SK-N-SH (cell line): ENCODE measurements around the gene MCM8. TPM values are rescaled to one million over a fixed set of nuclear protein-coding genes. Genes with fewer than 3 reads are reported as not detected.

ENCODE experiments used
- CTCF ChIA-PET: fragments of 300-600, 350-600 bp; formaldehyde crosslinking; extraction: SDS; loops from one replicate; lab custom pipeline; 2021; lab: Yijun Ruan, JAX
- POLR2A ChIA-PET: fragments of 350-600 bp; sonication (Branson Sonifier 250); formaldehyde crosslinking; extraction: SDS; loops from one replicate; lab custom pipeline; 2020; ENCODE audit warnings: antibody characterized with exemption, inconsistent platforms; lab: Yijun Ruan, JAX
- DNase-seq: peaks from one replicate; pipeline ENCODE4 v3.0.0; 2012
- H2AFZ ChIP-seq: fragments of 200-600 bp; sonication (generic); 2 replicates; pipeline ENCODE4 v1.8.1; 2016; ENCODE audit warnings: antibody characterized with exemption, mild to moderate bottlenecking, low read depth
- H3F3A ChIP-seq: fragments of 200-600 bp; sonication (generic); replicated peaks from 2 replicates; pipeline ENCODE3; 2016; ENCODE audit warnings: antibody characterized with exemption, mild to moderate bottlenecking; ENCODE audit not compliant: insufficient read depth
- H3K27ac ChIP-seq, 2 experiments: fragments of 200-500 bp in 1 of 2; fragments of 200-600 bp in 1 of 2; sonication (Bioruptor generic) in 1 of 2; sonication (generic), shearing (Covaris generic) in 1 of 2; 2 replicates each; pipeline versions ENCODE4 v1.5.1 to v1.6.1; 2014 to 2016; ENCODE audit warnings: low read depth in 2 of 2, inconsistent platforms in 1 of 2, low read length in 1 of 2, mild to moderate bottlenecking in 1 of 2, mixed read lengths in 1 of 2
- H3K27me3 ChIP-seq: fragments of 200-600 bp; sonication (generic), shearing (Covaris generic); 2 replicates; pipeline ENCODE4 v1.6.1; 2016; ENCODE audit warnings: mixed run types; ENCODE audit not compliant: insufficient read depth
- H3K36me3 ChIP-seq, 2 experiments: fragments of 200-500 bp in 1 of 2; fragments of 200-600 bp in 1 of 2; sonication (Bioruptor generic) in 1 of 2; sonication (generic) in 1 of 2; replicated peaks in 1 of 2; 2 replicates each; pipeline versions ENCODE3 to v1.5.1; 2014 to 2016; ENCODE audit warnings: low read length in 1 of 2, mild to moderate bottlenecking in 1 of 2; ENCODE audit not compliant: insufficient read depth in 2 of 2, control insufficient read depth in 1 of 2
- H3K4me1 ChIP-seq, 2 experiments: fragments of 200-500 bp in 1 of 2; fragments of 200-600 bp in 1 of 2; sonication (Bioruptor generic) in 1 of 2; sonication (generic), shearing (Covaris generic) in 1 of 2; 2 replicates each; pipeline versions ENCODE4 v1.5.1 to v1.6.1; 2014 to 2016; ENCODE audit warnings: low read depth in 1 of 2, low read length in 1 of 2, mixed run types in 1 of 2; ENCODE audit not compliant: insufficient read depth in 2 of 2, control insufficient read depth in 1 of 2
- H3K4me2 ChIP-seq: fragments of 200-600 bp; sonication (generic), shearing (Covaris generic); 2 replicates; pipeline ENCODE4 v1.6.1; 2017; ENCODE audit warnings: mixed run types
- H3K4me3 ChIP-seq, 2 experiments: fragments of 200-500 bp in 1 of 2; fragments of 200-600 bp in 1 of 2; sonication (Bioruptor generic) in 1 of 2; sonication (generic), shearing (Covaris generic) in 1 of 2; 2 replicates each; pipeline versions ENCODE4 v1.5.1 to v1.8.1; 2014 to 2016; ENCODE audit warnings: low read depth in 2 of 2, inconsistent platforms in 1 of 2, low read length in 1 of 2, mild to moderate bottlenecking in 1 of 2, mixed read lengths in 1 of 2, moderate library complexity in 1 of 2
- H3K79me2 ChIP-seq: fragments of 200-600 bp; sonication (generic); 2 replicates; pipeline ENCODE4 v1.8.1; 2017; ENCODE audit warnings: mild to moderate bottlenecking; ENCODE audit not compliant: insufficient read depth
- H3K9ac ChIP-seq: fragments of 200-600 bp; sonication (generic); 2 replicates; pipeline ENCODE4 v1.6.1; 2017; ENCODE audit warnings: mixed run types
- H3K9me2 ChIP-seq: fragments of 200-600 bp; sonication (generic); 2 replicates; pipeline ENCODE4 v1.6.1; 2017; ENCODE audit warnings: mixed run types
- H3K9me3 ChIP-seq: fragments of 200-600 bp; sonication (generic); 2 replicates; pipeline ENCODE4 v1.6.1; 2017; ENCODE audit warnings: mixed run types, mild to moderate bottlenecking, moderate library complexity
- H4K20me1 ChIP-seq: fragments of 200-600 bp; sonication (generic); 2 replicates; pipeline ENCODE4 v1.6.1; 2017; ENCODE audit warnings: mild to moderate bottlenecking, mixed run types; ENCODE audit not compliant: insufficient read depth
- CHD2 ChIP-seq: fragments of 150-350 bp; IDR thresholded peaks from 2 replicates; pipeline ENCODE4 v1.6.1; 2018; ENCODE audit warnings: low read length; ENCODE audit not compliant: partially characterized antibody
- CTCF ChIP-seq: fragments of 200-600 bp; sonication (generic); IDR thresholded peaks from 2 replicates; pipeline ENCODE4 v1.6.1; 2017; ENCODE audit warnings: antibody characterized with exemption, mild to moderate bottlenecking, moderate library complexity
- ELF1 ChIP-seq: IDR thresholded peaks from 2 replicates; pipeline ENCODE4 v1.4.0; 2012
- FOXJ3 ChIP-seq: sonication (generic); formaldehyde crosslinking; IDR thresholded peaks from 2 replicates; pipeline ENCODE4 v1.5.1; 2020; ENCODE audit warnings: mild to moderate bottlenecking, missing genetic modification reagents
- GABPA ChIP-seq: IDR thresholded peaks from 2 replicates; pipeline ENCODE4 v1.4.0; 2012; ENCODE audit warnings: low read depth, mild to moderate bottlenecking
- GATA2 ChIP-seq: sonication (generic); formaldehyde crosslinking; IDR thresholded peaks from 2 replicates; pipeline ENCODE4 v1.5.0; 2020; ENCODE audit warnings: mild to moderate bottlenecking, missing genetic modification reagents
- JUND ChIP-seq: IDR thresholded peaks from 2 replicates; pipeline ENCODE4 v1.4.0; 2012
- MEF2A ChIP-seq: IDR thresholded peaks from 2 replicates; pipeline ENCODE4 v1.4.0; 2012; ENCODE audit warnings: low read depth, borderline replicate concordance
- MXI1 ChIP-seq: IDR thresholded peaks from 2 replicates; pipeline ENCODE4 v1.6.1; 2012; ENCODE audit warnings: mild to moderate bottlenecking, low read depth, low read length, improper control_type of control experiment
- RAD21 ChIP-seq: IDR thresholded peaks from 2 replicates; pipeline ENCODE4 v1.6.1; 2012; ENCODE audit warnings: mild to moderate bottlenecking, low read length
- RCOR1 ChIP-seq: fragments of 150-350 bp; IDR thresholded peaks from 2 replicates; pipeline ENCODE4 v1.6.1; 2017; ENCODE audit warnings: antibody characterized with exemption, low read length
- REST ChIP-seq: IDR thresholded peaks from 2 replicates; pipeline ENCODE4 v1.6.1; 2012; ENCODE audit warnings: mild to moderate bottlenecking, low read depth, low read length, moderate library complexity
- RFX5 ChIP-seq: IDR thresholded peaks from 2 replicates; pipeline ENCODE4 v1.6.1; 2012; ENCODE audit warnings: mild to moderate bottlenecking, improper control_type of control experiment, low read length
- SIN3A ChIP-seq: IDR thresholded peaks from 2 replicates; pipeline ENCODE4 v1.6.1; 2012; ENCODE audit warnings: low read depth, mild to moderate bottlenecking, low read length, moderate library complexity, borderline replicate concordance
- SMC3 ChIP-seq: IDR thresholded peaks from 2 replicates; pipeline ENCODE4 v1.6.1; 2012; ENCODE audit warnings: low read depth, low read length, improper control_type of control experiment
- USF2 ChIP-seq: fragments of 150-350 bp; IDR thresholded peaks from 2 replicates; pipeline ENCODE4 v1.6.1; 2017; ENCODE audit warnings: antibody characterized with exemption, low read length, low read depth, borderline replicate concordance
- ZBTB33 ChIP-seq: IDR thresholded peaks from 2 replicates; pipeline ENCODE4 v1.4.0; 2012; ENCODE audit warnings: low read depth, borderline replicate concordance
- WGBS: methylation state at CpG from one replicate; pipeline ENCODE4 v1.1.6; 2017; ENCODE audit warnings: low lambda C conversion rate; 5-methylcytosine and 5-hydroxymethylcytosine counted together
- polyA plus RNA-seq, 3 experiments: library from polyadenylated mRNA; depleted of rRNA; stranded (reverse); fragments of >200 nt; gene quantifications; 2 replicates each; pipeline ENCODE4 v1.2.3, GENCODE V29; 2012
- TF ChIP-seq, protein P1 (sequence below): IDR thresholded peaks from 2 replicates; pipeline ENCODE4; 2012
- TF ChIP-seq, protein P2 (sequence below): IDR thresholded peaks from 2 replicates; pipeline ENCODE4 v1.4.0; 2012; ENCODE audit warnings: low read depth

Gene MCM8
- polyA plus RNA-seq, 1 of the 3 experiments (the other 2 are of a cell fraction) = 4.0 TPM

GRCh38 chr20:6000871-6001270 lies 50.4 kb downstream of the MCM8 start:
- ChIA-PET CTCF (interaction anchor here (1.3 kb wide), 1 partner anchor 472 kb away, joined by 3 read pairs; no protein-coding TSS in a partner anchor), POLR2A (no interaction called here)
- Histone ChIP-seq H3K27ac (no peak overlapping the region), H3K9ac (no peak overlapping the region), H3F3A (peaks cover 17% of the 10 kb centered on the region), H3K9me2 (no peaks in the 10 kb centered on the region), H3K4me3 (no peak overlapping the region), H3K4me1 (peaks cover 4% of the 10 kb centered on the region in 2 experiments; a peak in 2 of 4 replicates), H4K20me1 (no peaks in the 10 kb centered on the region), H3K27me3 (no peaks in the 10 kb centered on the region), H2AFZ (no peak overlapping the region), H3K79me2 (no peaks in the 10 kb centered on the region), H3K36me3 (peaks cover 2 to 9% of the 10 kb centered on the region in 2 experiments), H3K4me2 (no peak overlapping the region), H3K9me3 (no peaks in the 10 kb centered on the region)
- no peak for DNase-seq
- TF ChIP-seq, protein P1, sequence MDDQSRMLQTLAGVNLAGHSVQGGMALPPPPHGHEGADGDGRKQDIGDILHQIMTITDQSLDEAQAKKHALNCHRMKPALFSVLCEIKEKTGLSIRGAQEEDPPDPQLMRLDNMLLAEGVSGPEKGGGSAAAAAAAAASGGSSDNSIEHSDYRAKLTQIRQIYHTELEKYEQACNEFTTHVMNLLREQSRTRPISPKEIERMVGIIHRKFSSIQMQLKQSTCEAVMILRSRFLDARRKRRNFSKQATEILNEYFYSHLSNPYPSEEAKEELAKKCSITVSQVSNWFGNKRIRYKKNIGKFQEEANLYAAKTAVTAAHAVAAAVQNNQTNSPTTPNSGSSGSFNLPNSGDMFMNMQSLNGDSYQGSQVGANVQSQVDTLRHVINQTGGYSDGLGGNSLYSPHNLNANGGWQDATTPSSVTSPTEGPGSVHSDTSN = no peak
- no peak for TF ChIP-seq RFX5
- TF ChIP-seq SIN3A = no peak
- no peak for TF ChIP-seq FOXJ3 (CRISPR knock-in tag)
- no peak for TF ChIP-seq USF2
- no peak for TF ChIP-seq GABPA
- 98% methylated on average over 6 of the region's 8 CpGs for WGBS

GRCh38 chr20:6006603-6006949 lies 56.1 kb downstream of the MCM8 start:
- ChIA-PET CTCF (interaction anchor here (1.2 to 1.4 kb wide), 2 partner anchors 71 to 478 kb away, joined by 3 to 6 read pairs; no protein-coding TSS in a partner anchor), POLR2A (no interaction called here)
- TF ChIP-seq GATA2 (CRISPR knock-in tag) (no peak), SMC3 (no peak), FOXJ3 (CRISPR knock-in tag) (no peak), MEF2A (no peak), CTCF (no peak), REST (no peak), ELF1 (no peak), RCOR1 (no peak), MXI1 (no peak), CHD2 (no peak), RAD21 (no peak), SIN3A (no peak), ZBTB33 (no peak), JUND (no peak)
- TF ChIP-seq, protein P2, sequence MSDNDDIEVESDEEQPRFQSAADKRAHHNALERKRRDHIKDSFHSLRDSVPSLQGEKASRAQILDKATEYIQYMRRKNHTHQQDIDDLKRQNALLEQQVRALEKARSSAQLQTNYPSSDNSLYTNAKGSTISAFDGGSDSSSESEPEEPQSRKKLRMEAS = no peak

More at GRCh38 chr20:6006603-6006949, 56.1 kb downstream of the MCM8 start:
- Histone ChIP-seq H3K4me3 (peak overlapping the region; percentile 89 to 91), H3K9me3 (no peaks in the 10 kb centered on the region), H3K36me3 (peaks cover 12% of the 10 kb centered on the region in 2 experiments), H3F3A (peaks cover 22% of the 10 kb centered on the region), H3K27ac (peak overlapping the region; percentile 65 to 89; a peak in 3 of 4 replicates), H4K20me1 (peaks cover 19% of the 10 kb centered on the region), H3K4me2 (peak overlapping the region; percentile 83), H3K27me3 (no peaks in the 10 kb centered on the region), H3K9ac (peak overlapping the region; percentile 82), H3K4me1 (peaks cover 16 to 17% of the 10 kb centered on the region in 2 experiments; a peak in 3 of 4 replicates), H2AFZ (peak overlapping the region; percentile 64; the same call in 1 of the 2 replicates), H3K79me2 (peaks cover 44% of the 10 kb centered on the region), H3K9me2 (no peaks in the 10 kb centered on the region)
- 7% methylated on average over 9 of the region's 10 CpGs for WGBS
- no peak for DNase-seq
